Measurements from ENCODE around the gene KCNQ1. TPM values are rescaled to one million over a fixed set of nuclear protein-coding genes. Genes with fewer than 3 reads are reported as not detected.
A peak's percentile ranks its signal among the peaks of the same experiment; 100 is the strongest.

The KCNQ1 gene
- total and polyA plus RNA-seq, 8 donors, result 7.1 to 37.7 (median 9.9) TPM

GRCh38 chr11:2765491-2765890 lies 320.7 kb downstream of the KCNQ1 start:
- Histone ChIP-seq H3K36me3 (no peaks in the 10 kb centered on the region), H3K27ac (no peak overlapping the region), H3K4me3 (no peak overlapping the region), H3K4me1 (no peaks in the 10 kb centered on the region), H3K9me3 (no peaks in the 10 kb centered on the region), H3K27me3 (no peaks in the 10 kb centered on the region)
- no peak for TF ChIP-seq CTCF (IDR thresholded peaks at IDR 0.05)
- intact Hi-C loops (cut with DNase I), result no loop called here
- DNase-seq (no peak), ATAC-seq (no peak)

GRCh38 chr11:2766166-2766565 lies 321.4 kb downstream of the KCNQ1 start:
- no peak overlapping the region for H3K27ac ChIP-seq
- no peaks in the 10 kb centered on the region for H3K4me1 ChIP-seq
- ATAC-seq (no peak), DNase-seq (peak in 1 of 4 donors; percentile 13)
- intact Hi-C loops (cut with DNase I), result no loop called here
- no peaks in the 10 kb centered on the region for H3K27me3 ChIP-seq
- no peak for TF ChIP-seq CTCF (IDR thresholded peaks at IDR 0.05)
- H3K4me3 ChIP-seq, result no peak overlapping the region
- H3K9me3 ChIP-seq, result no peaks in the 10 kb centered on the region
- no peaks in the 10 kb centered on the region for H3K36me3 ChIP-seq

GRCh38 chr11:2767071-2767470 lies 322.3 kb downstream of the KCNQ1 start:
- H3K27ac ChIP-seq, result no peak overlapping the region
- H3K4me1 ChIP-seq, result no peaks in the 10 kb centered on the region
- DNase-seq, result no peak
- H3K36me3 ChIP-seq, result no peaks in the 10 kb centered on the region
- TF ChIP-seq CTCF (IDR thresholded peaks at IDR 0.05), result no peak
- ATAC-seq, result no peak
- no peaks in the 10 kb centered on the region for H3K9me3 ChIP-seq
- H3K4me3 ChIP-seq, result no peak overlapping the region
- intact Hi-C loops (cut with DNase I), result no loop called here
- no peaks in the 10 kb centered on the region for H3K27me3 ChIP-seq

- Histone ChIP-seq H3K27me3 (no peaks in the 10 kb centered on the region), H3K9me3 (no peaks in the 10 kb centered on the region), H3K4me3 (no peak overlapping the region), H3K27ac (no peak overlapping the region), H3K36me3 (no peaks in the 10 kb centered on the region), H3K4me1 (no peaks in the 10 kb centered on the region)
- intact Hi-C loops (cut with DNase I), result no loop called here
- no peak for DNase-seq
- no peak for ATAC-seq
- TF ChIP-seq CTCF (IDR thresholded peaks at IDR 0.05), result no peak
Observed at GRCh38 chr11:2767801-2768200, 323.0 kb downstream of the KCNQ1 start.

GRCh38 chr11:2768471-2769408 lies 323.9 kb downstream of the KCNQ1 start:
- H3K4me1 ChIP-seq, result no peaks in the 10 kb centered on the region
- ATAC-seq, result no peak
- no peaks in the 10 kb centered on the region for H3K27me3 ChIP-seq
- intact Hi-C loops (cut with DNase I), result no loop called here
- TF ChIP-seq CTCF (IDR thresholded peaks at IDR 0.05), result no peak
- no peaks in the 10 kb centered on the region for H3K36me3 ChIP-seq
- H3K4me3 ChIP-seq, result no peak overlapping the region
- H3K27ac ChIP-seq, result no peak overlapping the region
- peak in 1 of 4 donors; percentile 19 for DNase-seq
- no peaks in the 10 kb centered on the region for H3K9me3 ChIP-seq
